ENCODE results near the gene HLF.

The HLF gene

GRCh38 chr17:55307879-55308278, 43.1 kb downstream of the HLF start:
- Histone ChIP-seq H3K79me1 (replicated peaks; ENCODE audit: low read length, poor library complexity, severe bottlenecking) (no peaks in the 10 kb centered on the region), H2AFZ (ENCODE audit: low read depth, low read length) (no peak overlapping the region), H3K4me1 (ENCODE audit: control insufficient read depth, insufficient read depth, low read depth, low read length) (no peaks in the 10 kb centered on the region), H2BK12ac (ENCODE audit: low read length in 2 of 2) (no peak overlapping the region), H3K36me3 (ENCODE audit: control insufficient read depth in 1 of 2, insufficient read depth in 2 of 2, low read depth in 1 of 2, low read length in 2 of 2) (no peaks in the 10 kb centered on the region), H3K14ac (ENCODE audit: low read length in 2 of 2) (no peak overlapping the region), H3K27ac (ENCODE audit: low read length, poor library complexity, severe bottlenecking) (no peak overlapping the region), H3K4me3 (ENCODE audit: insufficient read depth in 1 of 2, low read depth in 1 of 2, low read length in 2 of 2) (no peak overlapping the region), H4K8ac (ENCODE audit: low read length) (no peak overlapping the region), H2BK5ac (ENCODE audit: low read depth, low read length, poor library complexity, severe bottlenecking) (no peak overlapping the region), H3K9ac (ENCODE audit: low read length) (no peak overlapping the region), H2BK120ac (ENCODE audit: low read depth, low read length) (no peak overlapping the region), H3K4me2 (ENCODE audit: low read length, poor library complexity, severe bottlenecking) (no peak overlapping the region), H2BK15ac (ENCODE audit: low read depth, poor library complexity, severe bottlenecking) (no peak overlapping the region), H4K91ac (ENCODE audit: low read length) (no peak overlapping the region), H3K9me3 (ENCODE audit: control insufficient read depth, low read length) (no peaks in the 10 kb centered on the region), H3K27me3 (ENCODE audit: control insufficient read depth in 1 of 2, insufficient read depth in 1 of 2, low read length in 2 of 2) (peaks cover 0 to 5% of the 10 kb centered on the region in 2 experiments), H3K4ac (ENCODE audit: low read depth in 1 of 2, low read length in 2 of 2) (no peak overlapping the region), H3K18ac (ENCODE audit: low read depth in 1 of 2, low read length in 2 of 2) (no peak overlapping the region), H2AK5ac (ENCODE audit: low read length, severe bottlenecking) (no peak overlapping the region), H3K23ac (ENCODE audit: low read length in 2 of 2) (no peak overlapping the region)
- DNase-seq = no peak
- 86% methylated on average over 7 of the region's 7 CpGs for WGBS

GRCh38 chr17:55308613-55309391, 44.0 kb downstream of the HLF start:
- Histone ChIP-seq H4K91ac (ENCODE audit: low read length) (no peak overlapping the region), H3K9ac (ENCODE audit: low read length) (no peak overlapping the region), H3K4me3 (ENCODE audit: insufficient read depth in 1 of 2, low read depth in 1 of 2, low read length in 2 of 2) (no peak overlapping the region), H2BK15ac (ENCODE audit: low read depth, poor library complexity, severe bottlenecking) (no peak overlapping the region), H3K14ac (ENCODE audit: low read length in 2 of 2) (no peak overlapping the region), H3K27me3 (ENCODE audit: control insufficient read depth in 1 of 2, insufficient read depth in 1 of 2, low read length in 2 of 2) (peaks cover 0 to 5% of the 10 kb centered on the region in 2 experiments), H3K4ac (ENCODE audit: low read depth in 1 of 2, low read length in 2 of 2) (no peak overlapping the region), H3K79me1 (replicated peaks; ENCODE audit: low read length, poor library complexity, severe bottlenecking) (no peaks in the 10 kb centered on the region), H3K18ac (ENCODE audit: low read depth in 1 of 2, low read length in 2 of 2) (no peak overlapping the region), H3K9me3 (ENCODE audit: control insufficient read depth, low read length) (no peaks in the 10 kb centered on the region), H2BK12ac (ENCODE audit: low read length in 2 of 2) (no peak overlapping the region), H3K36me3 (ENCODE audit: control insufficient read depth in 1 of 2, insufficient read depth in 2 of 2, low read depth in 1 of 2, low read length in 2 of 2) (no peaks in the 10 kb centered on the region), H2BK5ac (ENCODE audit: low read depth, low read length, poor library complexity, severe bottlenecking) (no peak overlapping the region), H2AK5ac (ENCODE audit: low read length, severe bottlenecking) (no peak overlapping the region), H2AFZ (ENCODE audit: low read depth, low read length) (no peak overlapping the region), H2BK120ac (ENCODE audit: low read depth, low read length) (no peak overlapping the region), H4K8ac (ENCODE audit: low read length) (no peak overlapping the region), H3K27ac (ENCODE audit: low read length, poor library complexity, severe bottlenecking) (no peak overlapping the region), H3K23ac (ENCODE audit: low read length in 2 of 2) (no peak overlapping the region), H3K4me1 (ENCODE audit: control insufficient read depth, insufficient read depth, low read depth, low read length) (no peaks in the 10 kb centered on the region), H3K4me2 (ENCODE audit: low read length, poor library complexity, severe bottlenecking) (no peak overlapping the region)
- 83% methylated on average over 9 of the region's 9 CpGs for WGBS
- DNase-seq = no peak

- peaks cover 5 to 8% of the 10 kb centered on the region in 2 experiments for H3K27me3 ChIP-seq (ENCODE audit: control insufficient read depth in 1 of 2, insufficient read depth in 1 of 2, low read length in 2 of 2)
- no peak overlapping the region for H3K18ac ChIP-seq (ENCODE audit: low read depth in 1 of 2, low read length in 2 of 2)
- H3K4ac ChIP-seq (ENCODE audit: low read depth in 1 of 2, low read length in 2 of 2) = no peak overlapping the region
- H2BK5ac ChIP-seq (ENCODE audit: low read depth, low read length, poor library complexity, severe bottlenecking) = no peak overlapping the region
- no peak overlapping the region for H4K8ac ChIP-seq (ENCODE audit: low read length)
- no peak overlapping the region for H3K4me3 ChIP-seq (ENCODE audit: insufficient read depth in 1 of 2, low read depth in 1 of 2, low read length in 2 of 2)
- H3K9me3 ChIP-seq (ENCODE audit: control insufficient read depth, low read length) = no peaks in the 10 kb centered on the region
- no peak overlapping the region for H2BK12ac ChIP-seq (ENCODE audit: low read length in 2 of 2)
- no peaks in the 10 kb centered on the region for H3K79me1 ChIP-seq (replicated peaks; ENCODE audit: low read length, poor library complexity, severe bottlenecking)
- no peak overlapping the region for H3K23ac ChIP-seq (ENCODE audit: low read length in 2 of 2)
- H3K4me2 ChIP-seq (ENCODE audit: low read length, poor library complexity, severe bottlenecking) = no peak overlapping the region
- no peak overlapping the region for H2BK120ac ChIP-seq (ENCODE audit: low read depth, low read length)
- WGBS = 96% methylated on average over 5 of the region's 7 CpGs
- DNase-seq = no peak
- no peak overlapping the region for H4K91ac ChIP-seq (ENCODE audit: low read length)
- H2AK5ac ChIP-seq (ENCODE audit: low read length, severe bottlenecking) = no peak overlapping the region
- H3K14ac ChIP-seq (ENCODE audit: low read length in 2 of 2) = no peak overlapping the region
- no peak overlapping the region for H2AFZ ChIP-seq (ENCODE audit: low read depth, low read length)
- no peaks in the 10 kb centered on the region for H3K4me1 ChIP-seq (ENCODE audit: control insufficient read depth, insufficient read depth, low read depth, low read length)
- no peaks in the 10 kb centered on the region for H3K36me3 ChIP-seq (ENCODE audit: control insufficient read depth in 1 of 2, insufficient read depth in 2 of 2, low read depth in 1 of 2, low read length in 2 of 2)
- no peak overlapping the region for H3K9ac ChIP-seq (ENCODE audit: low read length)
- H3K27ac ChIP-seq (ENCODE audit: low read length, poor library complexity, severe bottlenecking) = no peak overlapping the region
- H2BK15ac ChIP-seq (ENCODE audit: low read depth, poor library complexity, severe bottlenecking) = no peak overlapping the region
Measured at GRCh38 chr17:55311767-55312375, 47.1 kb downstream of the HLF start.

- H3K36me3 ChIP-seq (ENCODE audit: control insufficient read depth in 1 of 2, insufficient read depth in 2 of 2, low read depth in 1 of 2, low read length in 2 of 2) = no peaks in the 10 kb centered on the region
Measured at GRCh38 chr17:55312852-55313251, 48.1 kb downstream of the HLF start.

More at GRCh38 chr17:55312852-55313251, 48.1 kb downstream of the HLF start:
- Histone ChIP-seq H3K27ac (ENCODE audit: low read length, poor library complexity, severe bottlenecking) (no peak overlapping the region), H2AK5ac (ENCODE audit: low read length, severe bottlenecking) (no peak overlapping the region), H2BK15ac (ENCODE audit: low read depth, poor library complexity, severe bottlenecking) (no peak overlapping the region), H3K23ac (ENCODE audit: low read length in 2 of 2) (no peak overlapping the region), H3K18ac (ENCODE audit: low read depth in 1 of 2, low read length in 2 of 2) (no peak overlapping the region), H4K91ac (ENCODE audit: low read length) (no peak overlapping the region), H2BK120ac (ENCODE audit: low read depth, low read length) (no peak overlapping the region), H4K8ac (ENCODE audit: low read length) (no peak overlapping the region), H2BK12ac (ENCODE audit: low read length in 2 of 2) (no peak overlapping the region), H3K79me1 (replicated peaks; ENCODE audit: low read length, poor library complexity, severe bottlenecking) (no peaks in the 10 kb centered on the region), H3K9ac (ENCODE audit: low read length) (no peak overlapping the region), H3K14ac (ENCODE audit: low read length in 2 of 2) (no peak overlapping the region), H3K4me2 (ENCODE audit: low read length, poor library complexity, severe bottlenecking) (no peak overlapping the region), H2BK5ac (ENCODE audit: low read depth, low read length, poor library complexity, severe bottlenecking) (no peak overlapping the region), H3K9me3 (ENCODE audit: control insufficient read depth, low read length) (no peaks in the 10 kb centered on the region), H3K4ac (ENCODE audit: low read depth in 1 of 2, low read length in 2 of 2) (no peak overlapping the region), H3K4me3 (ENCODE audit: insufficient read depth in 1 of 2, low read depth in 1 of 2, low read length in 2 of 2) (no peak overlapping the region), H3K27me3 (ENCODE audit: control insufficient read depth in 1 of 2, insufficient read depth in 1 of 2, low read length in 2 of 2) (peaks cover 5 to 8% of the 10 kb centered on the region in 2 experiments), H3K4me1 (ENCODE audit: control insufficient read depth, insufficient read depth, low read depth, low read length) (no peaks in the 10 kb centered on the region), H2AFZ (ENCODE audit: low read depth, low read length) (no peak overlapping the region)
- DNase-seq = no peak
- WGBS = 83% methylated on average over 3 of the region's 3 CpGs

All from mesenchymal stem cell (in vitro differentiated cells and primary cell).